T-helper 2 cell treated with Interferon-gamma antibody and Interleukin-4, amounts not matched to agents 5 μg/mL and 100 μg/mL, for 36 hours (primary cell): ENCODE results near the gene OGN.

Experiments used
- DNase-seq: peaks from one replicate; pipeline ENCODE4 v3.0.0; 2021; ENCODE audit warnings: low spot score
- H3K27ac Mint-ChIP-seq: one replicate; pipeline ENCODE4 v1.8.0; 2021; ENCODE audit warnings: mild to moderate bottlenecking, mixed read lengths
- H3K27me3 Mint-ChIP-seq: one replicate; pipeline ENCODE4 v1.8.0; 2021; ENCODE audit warnings: low read depth, mixed read lengths
- H3K36me3 Mint-ChIP-seq: one replicate; pipeline ENCODE4 v1.8.0; 2021; ENCODE audit warnings: low read depth, mixed read lengths
- H3K4me1 Mint-ChIP-seq: one replicate; pipeline ENCODE4 v1.8.0; 2021; ENCODE audit warnings: low read depth, mixed read lengths
- H3K4me3 Mint-ChIP-seq: one replicate; pipeline ENCODE4 v1.8.0; 2022; ENCODE audit warnings: mild to moderate bottlenecking, moderate library complexity, mixed read lengths
- H3K9me3 Mint-ChIP-seq: one replicate; pipeline ENCODE4 v1.8.0; 2021; ENCODE audit warnings: mixed read lengths

Gene OGN

GRCh38 chr9:92349771-92350739, 54.3 kb downstream of the OGN start:
- peaks cover 52% of the 10 kb centered on the region for H3K36me3 Mint-ChIP-seq
- no peak overlapping the region for H3K4me3 Mint-ChIP-seq
- H3K27me3 Mint-ChIP-seq, result no peaks in the 10 kb centered on the region
- peaks cover 19% of the 10 kb centered on the region for H3K9me3 Mint-ChIP-seq
- peaks cover 8% of the 10 kb centered on the region for H3K4me1 Mint-ChIP-seq
- DNase-seq, result no peak
- H3K27ac Mint-ChIP-seq, result no peak overlapping the region

GRCh38 chr9:92345582-92345981, 58.8 kb downstream of the OGN start:
- Mint-ChIP-seq H3K36me3 (peaks cover 32% of the 10 kb centered on the region), H3K4me1 (peaks cover under 1% of the 10 kb centered on the region), H3K4me3 (no peak overlapping the region), H3K27me3 (no peaks in the 10 kb centered on the region), H3K27ac (no peak overlapping the region), H3K9me3 (peaks cover 5% of the 10 kb centered on the region)
- no peak for DNase-seq

GRCh38 chr9:92342825-92343488, 61.4 kb downstream of the OGN start:
- Mint-ChIP-seq H3K27ac (no peak overlapping the region), H3K4me1 (no peaks in the 10 kb centered on the region), H3K4me3 (no peak overlapping the region), H3K9me3 (peaks cover 5% of the 10 kb centered on the region), H3K36me3 (peaks cover 40% of the 10 kb centered on the region), H3K27me3 (no peaks in the 10 kb centered on the region)
- no peak for DNase-seq

- DNase-seq, result no peak
- Mint-ChIP-seq H3K4me3 (no peak overlapping the region), H3K36me3 (peaks cover 40% of the 10 kb centered on the region), H3K4me1 (no peaks in the 10 kb centered on the region), H3K27me3 (no peaks in the 10 kb centered on the region), H3K27ac (no peak overlapping the region), H3K9me3 (peaks cover 5% of the 10 kb centered on the region)
These were observed 62.8 kb downstream of the OGN start for GRCh38 chr9:92341578-92341977.

- no peak for DNase-seq
- Mint-ChIP-seq H3K9me3 (no peaks in the 10 kb centered on the region), H3K27ac (no peak overlapping the region), H3K4me1 (peaks cover 3% of the 10 kb centered on the region), H3K27me3 (no peaks in the 10 kb centered on the region), H3K36me3 (peaks cover 25% of the 10 kb centered on the region), H3K4me3 (no peak overlapping the region)
These were observed 71.1 kb downstream of the OGN start for GRCh38 chr9:92333282-92333634.
